ENCODE results near the gene SLFN11.

DNA sequence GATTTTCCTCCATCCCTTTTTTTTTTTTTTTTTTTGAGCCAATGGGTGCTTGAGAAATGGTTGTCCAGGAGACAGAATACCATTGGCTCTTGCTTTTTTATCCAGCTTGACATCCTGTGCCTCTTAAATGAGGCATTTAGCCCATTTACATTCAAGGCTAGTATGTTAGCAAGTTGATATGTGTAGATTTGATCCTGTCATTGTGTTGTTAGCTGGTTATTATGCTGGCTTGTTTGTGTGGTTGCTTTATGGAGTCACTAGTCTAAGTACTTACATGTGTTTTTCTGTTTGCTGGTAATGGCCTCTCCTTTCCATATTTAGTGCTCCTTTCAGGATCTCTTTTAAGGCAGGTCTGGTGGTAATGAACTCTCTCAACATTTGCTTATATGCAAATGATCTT is 14.1 kb upstream of the SLFN11 start:
- TF ChIP-seq, protein P1, sequence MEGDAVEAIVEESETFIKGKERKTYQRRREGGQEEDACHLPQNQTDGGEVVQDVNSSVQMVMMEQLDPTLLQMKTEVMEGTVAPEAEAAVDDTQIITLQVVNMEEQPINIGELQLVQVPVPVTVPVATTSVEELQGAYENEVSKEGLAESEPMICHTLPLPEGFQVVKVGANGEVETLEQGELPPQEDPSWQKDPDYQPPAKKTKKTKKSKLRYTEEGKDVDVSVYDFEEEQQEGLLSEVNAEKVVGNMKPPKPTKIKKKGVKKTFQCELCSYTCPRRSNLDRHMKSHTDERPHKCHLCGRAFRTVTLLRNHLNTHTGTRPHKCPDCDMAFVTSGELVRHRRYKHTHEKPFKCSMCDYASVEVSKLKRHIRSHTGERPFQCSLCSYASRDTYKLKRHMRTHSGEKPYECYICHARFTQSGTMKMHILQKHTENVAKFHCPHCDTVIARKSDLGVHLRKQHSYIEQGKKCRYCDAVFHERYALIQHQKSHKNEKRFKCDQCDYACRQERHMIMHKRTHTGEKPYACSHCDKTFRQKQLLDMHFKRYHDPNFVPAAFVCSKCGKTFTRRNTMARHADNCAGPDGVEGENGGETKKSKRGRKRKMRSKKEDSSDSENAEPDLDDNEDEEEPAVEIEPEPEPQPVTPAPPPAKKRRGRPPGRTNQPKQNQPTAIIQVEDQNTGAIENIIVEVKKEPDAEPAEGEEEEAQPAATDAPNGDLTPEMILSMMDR (IDR thresholded peaks at IDR 0.05) = no peak
- TF ChIP-seq POLR2A (IDR thresholded peaks at IDR 0.05) = no peak
